HepG2 (cell line): ENCODE data around the gene DNMT3B. TPM values are rescaled to one million over a fixed set of nuclear protein-coding genes. Genes with fewer than 3 reads are reported as not detected.
A peak's percentile ranks its signal among the peaks of the same experiment; 100 is the strongest.

Source experiments
- ATAC-seq: fragments of 200-7000 bp; cut with Tn5 transposase; 3 replicates; pipeline ENCODE4 v1.9.1; 2020; ENCODE audit warnings: mild to moderate bottlenecking, moderate library complexity
- BruUV-seq: library from RNA; stranded (reverse); fragments of 400-500 nt; replicated peaks from 2 replicates; lab custom pipeline; 2021; lab: Mats Ljungman, UMichigan
- CTCF ChIA-PET: fragments of 300-600 bp; formaldehyde crosslinking; extraction: SDS; loops from one replicate; lab custom pipeline; 2021; ENCODE audit warnings: low total read pairs, inconsistent platforms, low intra/inter-chr PET ratio; lab: Yijun Ruan, JAX
- POLR2A ChIA-PET: fragments of 350-600 bp; sonication (Branson Sonifier 250); formaldehyde crosslinking; loops from one replicate; lab custom pipeline; 2020; ENCODE audit warnings: antibody characterized with exemption, inconsistent platforms; lab: Yijun Ruan, JAX
- DNase-seq: peaks from one replicate; pipeline ENCODE4 v3.0.0-alpha.2; 2015; ENCODE audit warnings: low spot score
- FAIRE-seq: peaks from 3 replicates; lab custom pipeline; 2011; peaks lifted over from hg19 to GRCh38; lab: Jason Lieb, UNC
- H2AFZ ChIP-seq: one replicate; pipeline ENCODE4 v1.6.1; 2011; ENCODE audit warnings: low read length, inconsistent platforms
- H3K27ac ChIP-seq: fragments of 300-600 bp; 3 replicates; pipeline ENCODE4 v1.8.0; 2011; ENCODE audit warnings: mixed run types, mild to moderate bottlenecking, mixed read lengths, low read length, inconsistent platforms; ENCODE audit not compliant: insufficient read depth; ENCODE audit errors: extremely low read length
- H3K27me3 ChIP-seq, 2 experiments: fragments of 200-600 bp in 1 of 2; 2 replicates in 1 of 2; 3 replicates in 1 of 2; pipeline versions ENCODE4 v1.6.0 to v1.8.0; 2011; ENCODE audit warnings: low read length in 2 of 2, mild to moderate bottlenecking in 2 of 2, moderate library complexity in 2 of 2, inconsistent platforms in 1 of 2; ENCODE audit not compliant: insufficient read depth in 2 of 2, control insufficient read depth in 1 of 2
- H3K36me3 ChIP-seq, 2 experiments: fragments of 200-600 bp in 1 of 2; replicated peaks in 1 of 2; 2 replicates in 1 of 2; 3 replicates in 1 of 2; pipeline versions ENCODE4 v1.5.1 to v1.8.0; 2011; ENCODE audit warnings: low read length in 2 of 2, inconsistent platforms in 1 of 2; ENCODE audit not compliant: insufficient read depth in 2 of 2, control insufficient read depth in 1 of 2
- H3K4me1 ChIP-seq: 2 replicates; pipeline ENCODE4 v1.5.1; 2012; ENCODE audit warnings: low read length, inconsistent platforms; ENCODE audit not compliant: insufficient read depth
- H3K4me2 ChIP-seq: 2 replicates; pipeline ENCODE4 v1.6.0; 2011; ENCODE audit warnings: low read depth, low read length, inconsistent platforms
- H3K4me3 ChIP-seq, 3 experiments: fragments of 200-600 bp in 1 of 3; sonication (generic), shearing (Covaris generic) in 1 of 3; replicated peaks in 1 of 3; 2 replicates each; pipeline ENCODE4 v1.5.1; 2011 to 2016; ENCODE audit warnings: low read length in 3 of 3, inconsistent platforms in 2 of 3, low read depth in 2 of 3, mild to moderate bottlenecking in 2 of 3, control low read depth in 1 of 3, mixed read lengths in 1 of 3; ENCODE audit not compliant: insufficient read depth in 1 of 3
- H3K79me2 ChIP-seq: one replicate; pipeline ENCODE4 v1.6.1; 2011; ENCODE audit warnings: low read length, inconsistent platforms; ENCODE audit not compliant: insufficient read depth
- H3K9ac ChIP-seq: 2 replicates; pipeline ENCODE4 v1.6.0; 2011; ENCODE audit warnings: mild to moderate bottlenecking, low read depth, low read length, inconsistent platforms; ENCODE audit not compliant: insufficient read depth
- H3K9me3 ChIP-seq: 2 replicates; pipeline ENCODE4 v1.5.1; 2012; ENCODE audit warnings: mild to moderate bottlenecking, low read length
- H4K20me1 ChIP-seq: 2 replicates; pipeline ENCODE4 v1.6.0; 2011; ENCODE audit warnings: inconsistent platforms, mild to moderate bottlenecking, low read length, moderate library complexity; ENCODE audit not compliant: insufficient read depth
- CEBPZ ChIP-seq: IDR thresholded peaks from 2 replicates; pipeline ENCODE4 v1.6.1; 2012; ENCODE audit warnings: low read length, improper control_type of control experiment
- IKZF1 ChIP-seq: fragments of 450-650 bp; IDR thresholded peaks from 2 replicates; pipeline ENCODE4 v1.7.1; 2016
- MAFF ChIP-seq: IDR thresholded peaks from 2 replicates; pipeline ENCODE4 v1.6.1; 2011; ENCODE audit warnings: low read depth, low read length, improper control_type of control experiment
- MAFK ChIP-seq, 2 experiments: IDR thresholded peaks in 1 of 2; conservative IDR thresholded peaks in 1 of 2; 2 replicates each; pipeline ENCODE4 v1.6.1; 2011; ENCODE audit warnings: improper control_type of control experiment in 2 of 2, low read length in 2 of 2
- ZBTB43 ChIP-seq: sonication (generic); formaldehyde crosslinking; conservative IDR thresholded peaks from 2 replicates; pipeline ENCODE4 v1.4.0; 2020; ENCODE audit warnings: missing genetic modification reagents
- ZNF160 ChIP-seq: sonication (generic); formaldehyde crosslinking; IDR thresholded peaks from 2 replicates; pipeline ENCODE4 v1.8.0; 2022; ENCODE audit warnings: mild to moderate bottlenecking, inconsistent platforms, missing genetic modification reagents
- ZNF367 ChIP-seq: sonication (generic); formaldehyde crosslinking; IDR thresholded peaks from 2 replicates; pipeline ENCODE4 v1.4.0; 2020; ENCODE audit warnings: missing genetic modification reagents, borderline replicate concordance
- ZNF737 ChIP-seq: sonication (generic); formaldehyde crosslinking; IDR thresholded peaks from 2 replicates; pipeline ENCODE4 v1.5.0; 2020; ENCODE audit warnings: missing genetic modification reagents, mild to moderate bottlenecking, borderline replicate concordance
- WGBS: methylation state at CpG from one replicate; pipeline ENCODE4 v1.1.6; 2017; ENCODE audit warnings: low lambda C conversion rate; 5-methylcytosine and 5-hydroxymethylcytosine counted together
- in situ Hi-C: cut with HindIII; loops from 2 replicates; pipeline ENCODE4 v1.10.0; 2017; ENCODE audit warnings: low pct_unique_long_range_greater_than_20kb; ENCODE audit not compliant: extremely low pct_ligation_motif_present
- intact Hi-C: fragments of 100-400 bp; cut with micrococcal nuclease; formaldehyde crosslinking; loops from one replicate; pipeline ENCODE4 v1.10.0; 2022; ENCODE audit not compliant: unreplicated experiment
- polyA plus RNA-seq, 8 experiments: library from polyadenylated mRNA; depleted of rRNA in 3 of 8; stranded (reverse) in 7 of 8; unstranded in 1 of 8; fragments of >200 nt; fragmentation: Illumina TruSeq in 4 of 8; extraction: Trizol in 4 of 8; gene quantifications; 2 replicates each; pipeline versions ENCODE4 v1.2.1 to v1.2.3, GENCODE V29; 2011 to 2016; ENCODE audit warnings: low read depth in 4 of 8, missing spikeins in 1 of 8, mixed read lengths in 1 of 8; ENCODE audit not compliant: insufficient read depth in 1 of 8
- total RNA-seq, 5 experiments: library from RNA; depleted of rRNA; stranded (reverse); fragments of >200 nt; fragmentation: Illumina TruSeq; extraction: Trizol; gene quantifications; 2 replicates each; pipeline ENCODE4 v1.2.3, GENCODE V29; 2016; ENCODE audit warnings: low read depth in 1 of 5

DNMT3B gene
- total and polyA plus RNA-seq, 2 of the 13 experiments (the other 11 are each of a cell fraction or from before 2014, with no cell fraction given) = 3.8 to 13.9 TPM

GRCh38 chr20:32847964-32848363, 85.8 kb downstream of the DNMT3B start (continued):
- TF ChIP-seq ZBTB43 (CRISPR knock-in tag) (no peak), ZNF737 (CRISPR knock-in tag) (no peak), ZNF367 (CRISPR knock-in tag) (no peak), IKZF1 (no peak), ZNF160 (CRISPR knock-in tag) (no peak)

GRCh38 chr20:32848846-32849245, 86.7 kb downstream of the DNMT3B start:
- Histone ChIP-seq H3K27me3 (no peaks in the 10 kb centered on the region), H3K4me2 (no peak overlapping the region), H2AFZ (no peak overlapping the region), H3K9ac (no peak overlapping the region), H3K36me3 (peaks cover 38 to 67% of the 10 kb centered on the region in 2 experiments), H3K4me3 (no peak overlapping the region), H3K27ac (no peak overlapping the region), H4K20me1 (peaks cover 6% of the 10 kb centered on the region; the same call in 1 of the 2 replicates), H3K4me1 (no peaks in the 10 kb centered on the region), H3K9me3 (no peaks in the 10 kb centered on the region), H3K79me2 (peaks cover 7% of the 10 kb centered on the region)
- intact Hi-C loops = no loop called here
- ChIA-PET POLR2A (no interaction called here), CTCF (no interaction called here)
- WGBS = 97% methylated on average over 6 of the region's 6 CpGs
- in situ Hi-C loops = no loop called here
- ATAC-seq = no peak
- DNase-seq = no peak
- no peak for FAIRE-seq
- TF ChIP-seq CEBPZ (no peak), MAFF (peak; percentile 35; the same call in 1 of the 2 replicates), MAFK (conservative IDR thresholded peaks at IDR 0.05 in 1 of 2, IDR thresholded peaks at IDR 0.05 in 1 of 2; ENCODE audit: low read length in 2 of 2) (peak; percentile 51; a peak in 3 of 4 replicates)
- BruUV-seq = no TSS peak
